CD4-positive, alpha-beta T cell (primary cell): Measurements from ENCODE around the gene IGF2R. TPM values are rescaled to one million over a fixed set of nuclear protein-coding genes. Genes with fewer than 3 reads are reported as not detected.

Experiments used
- ATAC-seq: fragments of 200-7000 bp; cut with Tn5 transposase; one replicate; pipeline ENCODE4 v1.10.0; 2022; ENCODE audit warnings: mild to moderate bottlenecking; ENCODE audit not compliant: poor library complexity
- CTCF ChIA-PET: fragments of 350-600 bp; sonication (Branson Sonifier 250); formaldehyde crosslinking; loops from one replicate; lab custom pipeline; 2021; ENCODE audit warnings: antibody characterized with exemption, inconsistent platforms; lab: Charles Lee
- POLR2A ChIA-PET: fragments of 350-600 bp; sonication (Branson Sonifier 250); formaldehyde crosslinking; loops from one replicate; lab custom pipeline; 2021; ENCODE audit warnings: antibody characterized with exemption, inconsistent platforms; lab: Charles Lee
- DNase-seq, 14 experiments: peaks; one replicate each; pipeline ENCODE4 v3.0.0-alpha.2; 2013 to 2020; ENCODE audit warnings: mixed read lengths in 2 of 14
- H3K27ac ChIP-seq, 2 donors: one replicate each; pipeline versions ENCODE4 v1.5.1 to v1.7.0; 2013; ENCODE audit warnings: low read length in 2 of 2, low read depth in 1 of 2, mild to moderate bottlenecking in 1 of 2
- H3K27me3 ChIP-seq, 2 experiments: 1 replicate in 1 of 2; 2 replicates in 1 of 2; pipeline versions ENCODE4 v1.6.1 to v1.7.0; 2013; ENCODE audit warnings: low read length in 2 of 2, control low read depth in 1 of 2, mild to moderate bottlenecking in 1 of 2, moderate library complexity in 1 of 2; ENCODE audit not compliant: insufficient read depth in 2 of 2, control insufficient read depth in 1 of 2
- H3K36me3 ChIP-seq: one replicate; pipeline ENCODE4 v1.6.1; 2013; ENCODE audit warnings: low read length, control low read depth; ENCODE audit not compliant: insufficient read depth
- H3K4me1 ChIP-seq: one replicate; pipeline ENCODE4 v1.6.1; 2013; ENCODE audit warnings: low read length, control low read depth; ENCODE audit not compliant: insufficient read depth
- H3K4me3 ChIP-seq: one replicate; pipeline ENCODE4 v1.5.1; 2013; ENCODE audit warnings: mild to moderate bottlenecking, low read length, moderate library complexity
- H3K9me3 ChIP-seq, 2 experiments: 1 replicate in 1 of 2; 2 replicates in 1 of 2; pipeline versions ENCODE4 v1.6.1 to v1.7.0; 2013; ENCODE audit warnings: low read length in 2 of 2, mild to moderate bottlenecking in 2 of 2, control low read depth in 1 of 2, moderate library complexity in 1 of 2; ENCODE audit not compliant: control insufficient read depth in 1 of 2, insufficient read depth in 1 of 2
- H3K27ac Mint-ChIP-seq: one replicate; pipeline ENCODE4 v1.8.0; 2020; ENCODE audit warnings: mixed read lengths
- H3K27me3 Mint-ChIP-seq: one replicate; pipeline ENCODE4 v1.8.0; 2021; ENCODE audit warnings: mixed read lengths
- H3K36me3 Mint-ChIP-seq: one replicate; pipeline ENCODE4 v1.8.0; 2021; ENCODE audit warnings: low read depth, mixed read lengths
- H3K4me1 Mint-ChIP-seq: one replicate; pipeline ENCODE4 v1.8.0; 2021; ENCODE audit warnings: low read depth, mixed read lengths
- H3K4me3 Mint-ChIP-seq: one replicate; pipeline ENCODE4 v1.8.0; 2020; ENCODE audit warnings: mild to moderate bottlenecking, mixed read lengths
- H3K9me3 Mint-ChIP-seq: one replicate; pipeline ENCODE4 v1.8.0; 2020; ENCODE audit warnings: mixed read lengths
- intact Hi-C, 2 experiments: fragments of 100-400 bp; cut with DNase I in 1 of 2; cut with micrococcal nuclease in 1 of 2; formaldehyde crosslinking; loops; one replicate each; pipeline versions ENCODE4 v1.15.1 to v1.9.0; 2023 to 2025; cut with DNase I, micrococcal nuclease
- total RNA-seq, 174 experiments: library from RNA in 2 of 174; stranded (reverse) in 2 of 174; gene quantifications; one replicate each; pipeline ENCODE4 v1.2.3 and lab custom pipeline; 2021 to 2026
- TF ChIP-seq, protein P1 (sequence below): fragments of 200-600 bp; IDR thresholded peaks from one replicate; pipeline ENCODE4 v1.8.0; 2022; ENCODE audit warnings: antibody characterized with exemption, mild to moderate bottlenecking

Gene IGF2R
- total RNA-seq, 2 experiments from 2014 or later, result 43.8 to 46.7 TPM

DNA sequence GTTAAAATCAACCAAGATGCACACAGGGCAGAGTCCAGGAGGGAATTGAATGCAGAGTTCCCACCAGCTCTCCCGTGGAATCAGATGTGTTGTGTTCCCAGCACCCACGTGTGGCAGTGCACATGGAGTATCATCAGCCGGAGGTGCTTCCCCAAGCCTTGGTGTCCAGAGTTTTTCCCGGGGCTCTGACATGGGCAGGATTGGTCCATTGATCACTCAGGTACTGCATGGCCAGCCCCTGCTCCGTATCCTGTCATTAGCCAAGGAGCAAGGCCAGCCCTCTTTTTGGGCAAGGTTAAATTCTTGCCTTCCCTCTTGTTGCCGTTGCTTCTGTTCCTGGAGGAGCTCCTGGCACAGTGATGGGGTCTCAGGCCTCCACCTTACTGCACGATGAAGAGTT is 124.2 kb downstream of the IGF2R start:
- Mint-ChIP-seq H3K27ac (no peak overlapping the region), H3K27me3 (no peaks in the 10 kb centered on the region), H3K4me3 (no peak overlapping the region), H3K4me1 (peaks cover 2% of the 10 kb centered on the region), H3K9me3 (no peaks in the 10 kb centered on the region), H3K36me3 (peaks cover 88% of the 10 kb centered on the region)
- intact Hi-C loops, result no loop called here
- POLR2A ChIA-PET, result no interaction called here
- Histone ChIP-seq H3K4me3 (no peak overlapping the region), H3K27ac (no peak overlapping the region), H3K27me3 (no peaks in the 10 kb centered on the region), H3K9me3 (no peaks in the 10 kb centered on the region), H3K4me1 (no peaks in the 10 kb centered on the region), H3K36me3 (peaks cover 91% of the 10 kb centered on the region)
- TF ChIP-seq, protein P1, sequence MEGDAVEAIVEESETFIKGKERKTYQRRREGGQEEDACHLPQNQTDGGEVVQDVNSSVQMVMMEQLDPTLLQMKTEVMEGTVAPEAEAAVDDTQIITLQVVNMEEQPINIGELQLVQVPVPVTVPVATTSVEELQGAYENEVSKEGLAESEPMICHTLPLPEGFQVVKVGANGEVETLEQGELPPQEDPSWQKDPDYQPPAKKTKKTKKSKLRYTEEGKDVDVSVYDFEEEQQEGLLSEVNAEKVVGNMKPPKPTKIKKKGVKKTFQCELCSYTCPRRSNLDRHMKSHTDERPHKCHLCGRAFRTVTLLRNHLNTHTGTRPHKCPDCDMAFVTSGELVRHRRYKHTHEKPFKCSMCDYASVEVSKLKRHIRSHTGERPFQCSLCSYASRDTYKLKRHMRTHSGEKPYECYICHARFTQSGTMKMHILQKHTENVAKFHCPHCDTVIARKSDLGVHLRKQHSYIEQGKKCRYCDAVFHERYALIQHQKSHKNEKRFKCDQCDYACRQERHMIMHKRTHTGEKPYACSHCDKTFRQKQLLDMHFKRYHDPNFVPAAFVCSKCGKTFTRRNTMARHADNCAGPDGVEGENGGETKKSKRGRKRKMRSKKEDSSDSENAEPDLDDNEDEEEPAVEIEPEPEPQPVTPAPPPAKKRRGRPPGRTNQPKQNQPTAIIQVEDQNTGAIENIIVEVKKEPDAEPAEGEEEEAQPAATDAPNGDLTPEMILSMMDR, result no peak
- CTCF ChIA-PET, result no interaction called here
- no peak for ATAC-seq
- DNase-seq, result no peak

DNA sequence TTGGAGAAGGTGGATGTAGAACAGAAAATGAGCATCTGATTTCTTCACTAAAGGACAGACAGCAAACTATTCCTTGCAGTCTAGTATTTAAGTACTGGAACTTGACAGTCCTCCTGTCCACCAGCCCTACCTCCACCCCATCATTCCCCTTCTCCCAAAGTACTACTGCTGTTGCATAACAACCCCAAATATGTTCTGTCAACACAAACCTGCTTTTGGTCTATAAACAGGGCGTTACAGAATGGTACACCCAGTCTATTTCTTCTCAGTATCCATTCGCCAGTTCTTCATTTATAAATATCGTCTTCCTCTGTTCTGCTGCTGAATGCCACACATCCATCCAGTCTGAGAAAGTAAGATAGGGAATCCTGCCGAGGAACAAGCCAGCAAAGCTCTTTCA is 125.1 kb downstream of the IGF2R start:
- ATAC-seq, result no peak
- Mint-ChIP-seq H3K4me1 (peaks cover 4% of the 10 kb centered on the region), H3K9me3 (no peaks in the 10 kb centered on the region), H3K36me3 (peaks cover 88% of the 10 kb centered on the region), H3K4me3 (no peak overlapping the region), H3K27ac (no peak overlapping the region), H3K27me3 (no peaks in the 10 kb centered on the region)
- Histone ChIP-seq H3K4me3 (no peak overlapping the region), H3K27me3 (no peaks in the 10 kb centered on the region), H3K27ac (no peak overlapping the region), H3K9me3 (no peaks in the 10 kb centered on the region), H3K4me1 (no peaks in the 10 kb centered on the region), H3K36me3 (peaks cover 85% of the 10 kb centered on the region)
- intact Hi-C loops, result no loop called here
- ChIA-PET CTCF (no interaction called here), POLR2A (no interaction called here)
- TF ChIP-seq, protein P1, result no peak
- DNase-seq, result no peak

DNA sequence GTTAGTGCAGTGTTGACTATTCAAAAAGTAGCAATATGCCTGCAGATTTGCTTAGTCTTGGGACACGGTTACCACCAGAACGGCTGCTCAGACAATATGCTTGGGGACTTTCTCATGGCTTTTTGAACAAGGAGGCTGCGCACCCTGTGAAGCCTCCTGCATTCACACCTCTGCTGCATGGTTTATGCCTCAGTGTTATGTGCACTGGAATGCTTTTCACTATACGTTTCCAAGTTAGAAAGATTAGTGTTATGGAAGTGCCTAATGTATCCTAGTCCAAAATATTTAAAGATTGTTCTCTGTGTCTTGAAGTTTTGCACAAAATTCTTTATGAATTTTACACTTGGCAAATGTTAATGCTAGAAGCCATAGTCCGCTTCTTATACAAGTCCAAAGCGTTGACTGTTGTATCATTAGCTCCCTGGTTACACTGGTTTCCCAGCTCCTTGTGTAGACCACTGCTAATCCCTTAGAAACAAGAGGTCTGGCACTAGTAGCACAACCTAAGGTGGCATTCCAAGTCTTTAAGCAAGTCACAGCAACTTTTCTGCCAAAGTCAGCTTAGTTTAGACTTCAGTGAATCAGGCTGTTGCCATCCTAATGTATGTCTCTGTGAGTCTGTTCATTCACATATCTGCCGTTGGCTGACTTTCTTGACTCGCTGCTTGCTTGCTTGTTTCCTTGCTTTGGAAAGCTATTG is 126.4 kb downstream of the IGF2R start:
- ChIA-PET POLR2A (no interaction called here), CTCF (no interaction called here)
- no peaks in the 10 kb centered on the region for H3K27me3 Mint-ChIP-seq
- ATAC-seq (no peak), DNase-seq (no peak)
- no peak overlapping the region for H3K4me3 Mint-ChIP-seq
- Histone ChIP-seq H3K36me3 (peaks cover 72% of the 10 kb centered on the region), H3K9me3 (no peaks in the 10 kb centered on the region), H3K27me3 (no peaks in the 10 kb centered on the region), H3K4me1 (no peaks in the 10 kb centered on the region), H3K4me3 (no peak overlapping the region), H3K27ac (no peak overlapping the region)
- peaks cover 13% of the 10 kb centered on the region for H3K4me1 Mint-ChIP-seq
- no peaks in the 10 kb centered on the region for H3K9me3 Mint-ChIP-seq
- peaks cover 87% of the 10 kb centered on the region for H3K36me3 Mint-ChIP-seq
- H3K27ac Mint-ChIP-seq, result no peak overlapping the region
- TF ChIP-seq, protein P1, result no peak
- intact Hi-C loops, result no loop called here
